ENCODE results near the gene RCCD1. TPM values are rescaled to one million over a fixed set of nuclear protein-coding genes. Genes with fewer than 3 reads are reported as not detected.

Gene RCCD1
- total and polyA plus RNA-seq, 2 of the 8 experiments (the other 6 are each of a cell fraction or from before 2014, with no cell fraction given): 9.9 to 18.8 TPM

DNA sequence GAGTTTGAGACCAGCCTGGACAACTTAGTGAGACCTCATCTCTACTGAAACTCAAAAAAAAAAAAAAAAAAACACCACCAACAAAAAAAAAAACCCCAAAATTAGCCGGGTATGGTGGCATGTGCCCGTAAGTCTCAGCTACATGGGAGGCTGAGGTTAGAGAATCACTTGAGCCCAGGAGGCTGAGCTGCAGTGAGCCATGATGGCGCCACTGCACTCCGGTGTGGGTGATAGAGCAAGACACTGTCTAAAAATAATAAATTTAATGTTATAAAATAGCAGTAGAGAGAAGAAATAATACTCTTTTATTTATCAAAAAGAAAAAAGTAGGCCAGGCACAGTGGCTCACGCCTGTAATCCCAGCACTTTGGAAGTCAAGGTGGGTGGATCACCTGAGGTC, 17.4 kb downstream of the RCCD1 start (continued):
- TF ChIP-seq YY1 (IDR thresholded peaks at IDR 0.05; ENCODE audit: low read depth, low read length) (no peak), NANOG (IDR thresholded peaks at IDR 0.05; ENCODE audit: insufficient read depth, low read depth, low read length, poor library complexity, severe bottlenecking) (no peak), SP2 (IDR thresholded peaks at IDR 0.05; ENCODE audit: low read length) (no peak), RXRA (IDR thresholded peaks at IDR 0.05; ENCODE audit: insufficient read depth, low read depth, low read length) (no peak)

Data from H1 (cell line).